Neuron (in vitro differentiated cells): Measurements from ENCODE around the gene TSSC4.
"Not testable (repeated sequence)": the region's sequence is repeated elsewhere in the genome, so short reads cannot be mapped to it uniquely, and the experiment has no call there.

ENCODE experiments used
- H2AFZ ChIP-seq: one replicate; pipeline ENCODE4 v1.6.1; 2013; ENCODE audit warnings: low read depth, mild to moderate bottlenecking, inconsistent platforms, low read length, moderate library complexity
- H3K27me3 ChIP-seq: one replicate; pipeline ENCODE4 v1.6.1; 2013; ENCODE audit warnings: low read length; ENCODE audit not compliant: insufficient read depth
- H3K36me3 ChIP-seq: one replicate; pipeline ENCODE4 v1.6.1; 2013; ENCODE audit warnings: low read length; ENCODE audit not compliant: insufficient read depth
- H3K4me1 ChIP-seq: one replicate; pipeline ENCODE4 v1.6.1; 2013; ENCODE audit warnings: low read length; ENCODE audit not compliant: insufficient read depth
- H3K4me3 ChIP-seq: 2 replicates; pipeline ENCODE4 v1.5.1; 2013; ENCODE audit warnings: mild to moderate bottlenecking, low read length, moderate library complexity
- H3K9me3 ChIP-seq: one replicate; pipeline ENCODE4 v1.6.1; 2013; ENCODE audit warnings: low read length

The TSSC4 gene

DNA sequence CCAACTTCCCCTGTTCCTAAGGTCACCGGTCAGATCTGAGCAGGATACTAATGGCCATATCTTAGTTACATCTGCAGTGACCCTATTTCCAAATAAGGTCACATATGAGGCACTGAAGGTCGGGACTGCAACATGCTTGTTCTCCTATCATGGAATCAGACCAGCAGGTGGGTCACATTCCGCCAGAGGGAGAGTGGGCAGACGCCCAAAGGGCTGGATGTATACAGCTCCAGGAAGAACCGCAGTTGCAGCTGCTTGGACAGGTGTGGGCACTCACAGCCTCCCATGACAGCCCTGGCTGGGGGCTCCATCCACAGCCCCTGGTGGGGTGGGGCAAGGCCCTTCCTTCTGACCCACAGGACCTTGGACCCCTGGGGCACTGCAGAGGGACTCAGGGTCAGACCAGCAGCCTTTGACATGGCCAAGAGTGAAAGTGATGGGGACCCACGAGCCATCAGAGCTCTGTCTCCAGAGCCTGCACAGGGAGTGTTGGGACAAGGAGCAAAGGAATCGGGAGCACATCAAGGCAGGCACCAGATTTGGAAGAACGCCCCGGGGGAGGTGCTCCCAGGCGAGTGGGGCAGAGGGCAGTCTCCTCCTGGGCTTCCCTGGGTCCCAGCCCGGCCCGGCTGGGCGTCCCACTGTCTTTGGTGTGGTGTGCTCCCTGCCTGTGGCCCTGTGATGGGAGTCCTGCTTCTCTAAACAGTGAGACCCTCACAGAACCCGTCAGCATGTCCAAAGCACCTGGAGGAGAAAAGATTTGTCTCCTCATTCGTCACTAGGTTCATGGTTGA, 36.8 kb upstream of the TSSC4 start:
- Histone ChIP-seq H3K27me3 (no peaks in the 10 kb centered on the region), H3K4me3 (no peak overlapping the region), H3K9me3 (no peaks in the 10 kb centered on the region), H2AFZ (no peak overlapping the region), H3K4me1 (no peaks in the 10 kb centered on the region), H3K36me3 (no peaks in the 10 kb centered on the region)

DNA sequence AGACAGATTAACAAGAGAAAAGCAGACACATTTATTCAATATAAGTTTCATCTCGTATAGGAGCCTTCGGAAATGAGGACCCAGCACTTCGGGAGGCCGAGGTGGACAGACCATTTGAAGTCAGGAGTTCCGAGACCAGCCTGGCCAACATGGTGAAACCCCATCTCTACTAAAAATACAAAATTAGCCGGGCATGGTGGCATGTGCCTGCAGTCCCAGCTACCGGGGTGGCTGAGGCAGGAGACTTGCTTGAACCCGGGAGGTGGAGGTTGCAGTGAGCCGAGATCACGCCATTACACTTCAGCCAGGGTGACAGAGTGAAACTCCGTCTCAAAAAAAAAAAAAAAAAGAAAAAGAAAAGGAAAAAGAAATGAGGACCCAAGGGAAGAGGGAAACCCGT, 36.2 kb upstream of the TSSC4 start:
- H3K36me3 ChIP-seq, H3K27me3 ChIP-seq, H3K9me3 ChIP-seq, H2AFZ ChIP-seq, H3K4me1 ChIP-seq, H3K4me3 ChIP-seq: not testable (repeated sequence)

DNA sequence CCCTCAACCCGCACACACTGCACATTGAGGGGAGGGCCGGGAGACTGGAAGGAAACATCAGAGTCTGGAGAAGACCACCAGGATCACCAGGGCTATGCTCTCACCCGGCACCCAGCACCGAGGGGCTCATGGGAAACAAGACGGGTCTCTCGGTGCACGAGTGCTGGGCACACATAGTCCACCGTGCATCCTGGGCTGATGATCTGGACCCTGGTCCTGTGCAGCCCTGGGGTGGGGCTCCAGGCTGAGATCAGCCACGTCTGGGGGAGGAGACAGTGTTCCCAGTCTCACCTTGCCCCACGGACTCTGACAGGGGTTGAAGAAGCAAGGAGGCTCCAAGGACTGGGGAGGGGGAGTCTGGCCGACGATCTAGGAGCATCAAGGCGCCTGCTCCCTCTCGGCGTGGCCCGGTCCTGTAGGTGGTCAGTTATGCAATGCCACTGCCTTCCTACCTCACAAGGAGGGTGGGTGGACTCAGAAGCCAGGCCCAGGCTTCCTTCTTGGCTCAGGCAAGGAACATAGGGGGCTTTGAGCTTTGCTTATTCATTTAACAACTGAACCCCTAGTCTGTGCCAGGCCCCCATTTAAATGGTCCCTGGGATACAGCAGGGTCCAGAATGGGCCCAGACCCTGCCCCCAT, 34.9 kb upstream of the TSSC4 start:
- no peaks in the 10 kb centered on the region for H3K4me1 ChIP-seq
- H3K36me3 ChIP-seq: no peaks in the 10 kb centered on the region
- H3K4me3 ChIP-seq: no peak overlapping the region
- no peaks in the 10 kb centered on the region for H3K9me3 ChIP-seq
- H3K27me3 ChIP-seq: no peaks in the 10 kb centered on the region
- no peak overlapping the region for H2AFZ ChIP-seq

DNA sequence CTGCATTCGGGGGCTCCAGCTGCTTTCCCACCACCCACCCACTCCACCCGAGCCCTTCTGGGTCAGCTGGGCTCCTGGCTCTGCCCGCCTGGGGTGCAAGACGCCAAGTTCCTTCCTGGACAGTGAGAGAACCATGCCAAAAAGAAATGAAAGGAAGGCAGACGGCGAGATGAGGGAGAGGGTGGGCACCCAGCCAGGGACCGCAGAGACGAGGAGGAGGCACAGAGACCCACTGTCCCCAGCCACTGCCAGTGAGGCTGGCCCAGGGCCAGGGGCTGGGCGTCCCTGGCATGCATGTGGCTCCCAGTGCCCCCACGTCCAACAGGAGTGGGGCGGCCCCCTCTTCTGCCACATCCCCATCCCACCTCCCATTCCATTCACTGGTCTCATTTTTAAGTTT, 34.3 kb upstream of the TSSC4 start:
- H3K4me1 ChIP-seq: no peaks in the 10 kb centered on the region
- H3K36me3 ChIP-seq: no peaks in the 10 kb centered on the region
- H3K9me3 ChIP-seq: no peaks in the 10 kb centered on the region
- no peaks in the 10 kb centered on the region for H3K27me3 ChIP-seq
- H3K4me3 ChIP-seq: no peak overlapping the region
- no peak overlapping the region for H2AFZ ChIP-seq

DNA sequence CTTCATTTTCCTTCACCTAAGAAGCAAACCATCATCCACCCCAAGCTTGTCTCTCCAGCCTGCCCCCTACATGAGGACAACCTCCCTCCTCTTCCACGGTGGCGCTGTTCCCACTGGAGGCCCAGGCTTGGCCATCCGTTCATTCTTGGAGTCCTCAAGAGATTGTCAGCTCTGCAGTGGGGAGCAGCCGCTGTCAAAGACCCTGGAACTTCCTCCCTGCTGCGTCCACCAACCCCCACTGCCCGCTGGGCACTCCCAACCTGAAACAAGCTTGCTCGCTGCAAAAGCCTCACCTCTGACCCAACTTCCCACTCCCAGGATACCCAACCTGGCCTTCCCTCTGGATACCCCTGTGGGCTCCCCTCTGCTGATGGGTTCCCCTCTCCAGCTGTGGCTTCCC, 33.8 kb upstream of the TSSC4 start:
- Histone ChIP-seq H3K36me3 (no peaks in the 10 kb centered on the region), H3K4me3 (no peak overlapping the region), H2AFZ (no peak overlapping the region), H3K27me3 (no peaks in the 10 kb centered on the region), H3K4me1 (no peaks in the 10 kb centered on the region), H3K9me3 (no peaks in the 10 kb centered on the region)

DNA sequence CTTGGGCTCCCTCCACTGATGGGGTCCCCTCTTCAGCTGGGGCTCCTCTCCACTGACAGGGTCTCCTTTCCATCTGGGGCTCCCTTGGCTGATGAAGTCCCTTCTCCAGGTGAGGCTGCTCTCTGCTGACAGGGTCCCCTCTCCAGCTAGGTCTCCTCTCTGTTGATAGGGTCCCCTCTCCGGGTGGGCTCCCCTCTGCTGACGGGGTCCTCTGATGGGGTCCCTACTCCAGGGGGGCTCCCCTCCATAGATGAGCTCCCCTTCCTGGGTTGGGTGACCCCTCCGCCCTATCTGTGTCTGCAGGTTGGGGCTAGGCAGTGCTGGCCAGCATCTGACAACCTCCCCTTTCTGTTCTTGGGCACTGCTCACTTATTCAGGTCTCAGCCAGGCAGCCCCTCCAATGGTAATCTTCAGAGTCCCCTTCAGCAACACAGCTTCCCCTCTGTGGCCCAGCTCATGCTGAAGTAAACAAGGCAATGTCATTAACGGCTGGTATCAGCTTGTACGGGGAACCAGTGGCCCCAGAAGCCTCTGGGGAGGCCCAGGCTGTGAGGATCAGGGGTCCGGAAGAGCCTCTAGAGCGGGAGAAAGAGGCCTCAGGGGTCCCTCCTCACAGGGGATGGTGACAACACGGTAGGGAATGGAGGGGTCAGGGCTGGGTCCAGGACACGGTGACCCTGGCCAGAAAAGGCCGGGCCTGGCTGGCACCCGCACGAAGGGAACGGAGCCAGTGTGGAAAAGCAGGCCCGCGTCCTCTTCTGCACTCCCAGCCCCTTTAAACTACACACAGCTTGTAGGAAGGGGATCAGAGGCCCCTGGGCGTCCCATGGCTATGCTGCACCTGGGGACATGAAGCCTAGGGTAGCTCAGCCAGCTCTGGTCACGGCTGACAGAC, 33.0 kb upstream of the TSSC4 start:
- H3K27me3 ChIP-seq: no peaks in the 10 kb centered on the region
- H3K4me1 ChIP-seq: no peaks in the 10 kb centered on the region
- H3K4me3 ChIP-seq: no peak overlapping the region
- H3K9me3 ChIP-seq: no peaks in the 10 kb centered on the region
- no peaks in the 10 kb centered on the region for H3K36me3 ChIP-seq
- no peak overlapping the region for H2AFZ ChIP-seq

DNA sequence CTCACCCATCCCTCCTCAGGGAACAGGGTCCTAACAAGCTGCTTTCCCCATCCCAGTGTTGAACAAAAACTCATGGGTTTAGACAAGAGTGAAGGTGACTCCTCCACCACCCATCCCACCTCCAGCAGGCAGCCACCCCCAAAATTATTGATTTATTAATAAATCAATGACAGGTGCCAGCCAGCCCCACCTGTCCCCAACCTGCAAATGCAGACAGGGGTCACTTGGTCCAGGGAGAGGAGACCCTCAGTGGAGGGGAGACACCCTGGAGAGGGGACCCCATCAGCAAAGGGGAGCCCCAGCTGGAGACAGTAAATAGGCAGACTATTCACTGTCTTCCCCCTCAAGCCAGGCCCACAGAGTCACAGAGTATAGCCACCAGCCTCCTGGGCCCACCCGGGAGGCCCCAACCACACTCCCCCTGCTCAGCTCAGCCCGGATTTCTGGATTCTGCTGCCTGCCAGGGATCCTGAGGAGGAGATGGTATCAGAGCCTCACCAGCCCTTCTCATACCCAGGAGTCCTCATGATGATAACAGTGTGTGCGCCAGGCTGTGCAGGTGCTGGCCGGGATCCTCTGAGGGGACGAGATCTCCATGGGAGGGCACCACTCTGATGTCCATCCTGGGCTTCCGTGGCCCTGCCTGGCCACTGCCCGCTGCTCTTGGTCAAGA, 32.2 kb upstream of the TSSC4 start:
- Histone ChIP-seq H3K27me3 (no peaks in the 10 kb centered on the region), H3K4me3 (no peak overlapping the region), H3K4me1 (no peaks in the 10 kb centered on the region), H3K9me3 (no peaks in the 10 kb centered on the region), H3K36me3 (no peaks in the 10 kb centered on the region), H2AFZ (no peak overlapping the region)

DNA sequence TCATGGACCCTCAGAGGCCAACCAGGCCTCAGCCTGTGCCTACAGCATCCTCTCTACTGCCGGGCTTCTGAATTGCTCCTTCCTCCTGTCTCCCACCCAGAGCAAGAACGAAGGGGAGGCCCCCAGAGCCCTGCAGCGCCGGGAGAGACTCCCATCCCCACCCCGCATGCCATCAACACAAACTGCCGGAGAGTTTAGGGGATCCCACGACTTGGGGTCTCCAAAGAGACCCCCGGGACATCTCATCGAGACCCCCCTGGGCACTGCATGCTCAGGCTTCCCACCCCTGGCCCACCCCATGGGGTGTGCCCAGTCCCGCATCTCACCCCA, 31.7 kb upstream of the TSSC4 start:
- H3K4me3 ChIP-seq: no peak overlapping the region

DNA sequence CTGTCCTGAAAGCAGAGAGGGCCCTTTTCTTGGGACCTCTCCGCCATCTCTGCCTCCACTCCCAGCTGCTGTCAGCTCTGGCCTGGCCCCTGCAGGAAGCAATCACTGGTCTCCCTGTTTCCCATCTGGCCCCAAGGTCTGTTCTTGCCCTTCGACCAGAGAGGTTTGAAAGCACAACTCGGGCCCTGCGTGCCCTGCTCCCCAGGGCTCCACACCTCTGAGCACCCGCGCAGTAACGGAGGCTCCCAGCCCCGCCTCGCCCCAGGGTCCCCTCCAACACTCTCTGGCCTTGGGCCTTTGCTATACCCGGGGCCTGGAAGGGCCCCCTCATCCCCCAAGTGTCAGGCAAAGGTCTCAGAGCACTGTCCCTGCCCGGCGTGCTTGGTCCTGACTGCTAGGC, 31.2 kb upstream of the TSSC4 start:
- Histone ChIP-seq H3K4me1 (no peaks in the 10 kb centered on the region), H3K36me3 (no peaks in the 10 kb centered on the region), H3K27me3 (no peaks in the 10 kb centered on the region), H3K9me3 (no peaks in the 10 kb centered on the region), H2AFZ (no peak overlapping the region), H3K4me3 (no peak overlapping the region)

More for the DNA sequence above, 31.7 kb upstream of the TSSC4 start:
- Histone ChIP-seq H3K27me3 (no peaks in the 10 kb centered on the region), H2AFZ (no peak overlapping the region), H3K4me1 (no peaks in the 10 kb centered on the region), H3K36me3 (no peaks in the 10 kb centered on the region), H3K9me3 (no peaks in the 10 kb centered on the region)

DNA sequence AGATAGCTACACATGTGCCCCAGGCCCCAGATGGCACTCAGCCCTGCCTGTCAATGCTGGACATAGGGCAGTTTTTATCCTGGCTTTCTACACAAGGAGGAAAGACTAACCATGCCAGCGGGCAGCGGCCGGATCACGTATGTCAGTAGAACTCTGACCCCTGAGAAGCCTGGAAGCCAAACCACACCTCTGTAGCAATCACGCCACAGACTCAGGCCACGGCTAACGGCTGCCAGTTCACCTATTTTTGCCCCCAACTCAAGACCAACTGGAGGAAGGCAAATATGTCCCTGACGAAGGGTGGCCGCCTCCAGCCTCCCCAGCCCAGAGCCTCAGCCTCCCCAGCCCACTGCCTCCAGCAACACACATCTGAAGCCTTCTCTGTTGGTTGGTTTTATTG, 30.7 kb upstream of the TSSC4 start:
- Histone ChIP-seq H3K36me3 (no peaks in the 10 kb centered on the region), H3K27me3 (no peaks in the 10 kb centered on the region), H2AFZ (no peak overlapping the region), H3K4me1 (no peaks in the 10 kb centered on the region), H3K9me3 (no peaks in the 10 kb centered on the region), H3K4me3 (no peak overlapping the region)

DNA sequence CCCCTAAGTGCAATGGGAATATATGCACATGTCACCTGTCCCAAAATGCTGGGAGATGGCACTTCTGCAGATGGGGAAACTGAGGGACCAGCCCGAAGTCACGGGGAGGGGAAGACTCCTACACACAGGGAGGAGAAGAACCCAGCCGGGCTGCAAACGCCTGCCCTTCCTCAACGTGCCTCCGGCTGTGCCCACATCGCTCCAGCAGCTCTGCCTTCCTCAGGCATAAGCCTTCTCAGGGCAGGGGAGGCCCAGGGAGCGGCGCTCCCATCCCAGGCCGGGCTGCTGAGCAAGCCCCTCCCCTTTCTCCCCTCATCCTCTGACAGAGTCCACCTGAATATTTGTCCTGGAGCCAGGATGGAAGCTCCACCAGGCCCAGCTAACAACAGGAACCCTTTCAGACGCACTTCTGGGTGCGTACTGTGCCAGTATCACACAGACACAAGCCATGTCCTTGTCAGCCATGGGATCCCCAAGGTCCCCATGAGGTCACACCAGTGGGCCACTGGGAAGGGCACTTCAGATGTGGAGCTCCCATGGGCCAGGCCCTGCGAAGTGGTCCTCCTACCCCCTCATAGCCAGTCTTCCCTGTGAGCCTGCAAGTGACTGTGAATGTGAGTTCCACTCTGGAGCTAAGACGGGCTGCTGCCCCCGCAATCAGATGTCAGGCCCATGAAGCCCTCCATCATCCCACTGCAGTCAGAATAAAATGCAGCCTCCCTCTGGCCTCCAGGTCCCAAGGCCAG, 25.9 kb upstream of the TSSC4 start:
- H3K4me3 ChIP-seq: no peak overlapping the region
- H3K9me3 ChIP-seq: no peaks in the 10 kb centered on the region
- no peaks in the 10 kb centered on the region for H3K27me3 ChIP-seq
- H2AFZ ChIP-seq: no peak overlapping the region
- H3K36me3 ChIP-seq: no peaks in the 10 kb centered on the region
- H3K4me1 ChIP-seq: peaks cover 6% of the 10 kb centered on the region

DNA sequence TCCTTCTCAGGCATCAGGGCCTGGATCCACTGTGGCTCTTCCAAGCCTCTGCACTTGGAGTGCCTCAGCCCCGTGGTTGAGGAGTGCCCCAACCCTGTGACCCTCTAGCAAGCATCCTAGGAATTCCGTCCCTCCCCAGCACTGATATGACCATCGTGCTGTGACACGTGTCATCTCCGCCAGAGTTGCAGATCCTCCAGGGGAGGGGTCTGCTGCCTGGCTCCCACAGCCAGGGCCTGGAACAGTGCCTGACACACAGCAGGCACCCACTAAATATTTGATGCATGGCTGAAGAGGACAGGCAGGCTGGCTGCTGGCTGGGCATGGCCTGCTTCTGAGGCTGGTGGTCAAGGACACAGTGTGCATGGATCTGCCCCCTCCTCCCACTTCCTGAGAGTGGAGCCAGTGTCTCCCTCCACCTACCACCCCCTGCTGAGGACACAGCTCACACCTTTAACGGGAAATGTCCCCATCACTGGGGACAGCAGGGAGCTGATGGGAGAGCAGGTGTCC, 25.2 kb upstream of the TSSC4 start:
- Histone ChIP-seq H3K36me3 (peaks cover 7% of the 10 kb centered on the region), H3K9me3 (peaks cover 2% of the 10 kb centered on the region), H3K4me1 (peaks cover 6% of the 10 kb centered on the region), H3K4me3 (no peak overlapping the region), H3K27me3 (no peaks in the 10 kb centered on the region), H2AFZ (no peak overlapping the region)
